ENCODE results near the gene TADA2A. TPM values are rescaled to one million over a fixed set of nuclear protein-coding genes. Genes with fewer than 3 reads are reported as not detected.

Gene TADA2A
- 13.6 TPM for total RNA-seq

GRCh38 chr17:37406635-37407461 lies at the start of gene TADA2A, which contains the start of gene ACACA:
Gene TADA2A (plus strand): TSS chr17:37406886. CDS start chr17:37411366, 4,480 bp downstream.
Gene ACACA (minus strand): TSS chr17:37406836. CDS start chr17:37406299, 537 bp downstream.

GRCh38 chr17:37375706-37376105 lies 31.0 kb upstream of the TADA2A start, which contains the start of gene C17orf78:
Gene C17orf78 (plus strand): TSS chr17:37375985. CDS start chr17:37376093, 108 bp downstream.

GRCh38 chr17:37489197-37490001 lies 82.7 kb downstream of the TADA2A start, which contains the start of gene DUSP14:
Gene DUSP14 (plus strand): TSS chr17:37489891. CDS start chr17:37512273, 22,382 bp downstream.

Other genes with a start within 250 kb of the TADA2A start
- not detected for gene C17orf78, start 30.9 kb upstream of the TADA2A start, total RNA-seq
- 50.9 TPM for gene ACACA, start 50 bp upstream of the TADA2A start, total RNA-seq
- gene DUSP14, start 83.0 kb downstream of the TADA2A start, total RNA-seq: 9.2 TPM
- gene SYNRG, start 202.5 kb downstream of the TADA2A start, total RNA-seq: 31.8 TPM
- 24.3 TPM for gene DDX52, start 236.6 kb downstream of the TADA2A start, total RNA-seq

Measured in metanephros (tissue), 1 donor.